Kidney epithelial cell (primary cell): ENCODE results near the gene METRNL. TPM values are rescaled to one million over a fixed set of nuclear protein-coding genes. Genes with fewer than 3 reads are reported as not detected.

Source experiments
- DNase-seq: peaks from one replicate; pipeline ENCODE4 v3.0.0-alpha.2; 2010; ENCODE audit warnings: low read depth
- H3K27me3 ChIP-seq: 2 replicates; pipeline ENCODE4 v1.6.0; 2011; ENCODE audit warnings: low read length; ENCODE audit not compliant: control insufficient read depth, insufficient read depth
- H3K36me3 ChIP-seq: 2 replicates; pipeline ENCODE4 v1.5.1; 2011; ENCODE audit warnings: low read length; ENCODE audit not compliant: control insufficient read depth, insufficient read depth
- H3K4me3 ChIP-seq: 2 replicates; pipeline ENCODE4 v1.5.1; 2011; ENCODE audit warnings: low read depth, mild to moderate bottlenecking, control low read depth, low read length
- CTCF ChIP-seq: IDR thresholded peaks from 2 replicates; pipeline ENCODE4 v1.5.1; 2011; ENCODE audit warnings: mild to moderate bottlenecking, moderate library complexity, low read length, control low read depth, inconsistent platforms; ENCODE audit not compliant: insufficient read depth, poor library complexity, severe bottlenecking
- total RNA-seq: library from RNA; depleted of rRNA; stranded (reverse); fragments of >200 nt; gene quantifications from 2 replicates; pipeline ENCODE4 v1.2.3, GENCODE V29; 2015

The METRNL gene
- total RNA-seq, 1 donor from 2014 or later, result 91.5 TPM

- TF ChIP-seq CTCF, result no peak
- H3K36me3 ChIP-seq, result no peaks in the 10 kb centered on the region
- DNase-seq, result no peak
- no peak overlapping the region for H3K4me3 ChIP-seq
- H3K27me3 ChIP-seq, result peaks cover 4% of the 10 kb centered on the region
These were observed 21.1 kb upstream of the METRNL start for GRCh38 chr17:83058266-83058798.

GRCh38 chr17:83061586-83061985, 17.8 kb upstream of the METRNL start:
- Histone ChIP-seq H3K36me3 (no peaks in the 10 kb centered on the region), H3K4me3 (no peak overlapping the region), H3K27me3 (peaks cover 4% of the 10 kb centered on the region)
- no peak for DNase-seq
- no peak for TF ChIP-seq CTCF

GRCh38 chr17:83062011-83062817, 17.2 kb upstream of the METRNL start:
- no peak for TF ChIP-seq CTCF
- no peak for DNase-seq
- Histone ChIP-seq H3K27me3 (peaks cover 4% of the 10 kb centered on the region), H3K4me3 (no peak overlapping the region), H3K36me3 (no peaks in the 10 kb centered on the region)

GRCh38 chr17:83062818-83063671, 16.4 kb upstream of the METRNL start:
- Histone ChIP-seq H3K36me3 (no peaks in the 10 kb centered on the region), H3K4me3 (no peak overlapping the region), H3K27me3 (peaks cover 4% of the 10 kb centered on the region)
- TF ChIP-seq CTCF, result no peak
- DNase-seq, result no peak

GRCh38 chr17:83064021-83064731, 15.2 kb upstream of the METRNL start:
- no peak for DNase-seq
- no peak overlapping the region for H3K4me3 ChIP-seq
- no peak for TF ChIP-seq CTCF
- H3K27me3 ChIP-seq, result peaks cover 4% of the 10 kb centered on the region
- H3K36me3 ChIP-seq, result no peaks in the 10 kb centered on the region
